Articular chondrocyte of knee joint (primary cell): ENCODE measurements around the gene TRIM75. TPM values are rescaled to one million over a fixed set of nuclear protein-coding genes. Genes with fewer than 3 reads are reported as not detected.

Experiments
- small RNA-seq: library from RNA; depleted of rRNA; stranded (forward); fragments of <200 nt; gene quantifications from one replicate; pipeline ENCODE3, GENCODE V24; 2012
- total RNA-seq: library from RNA; depleted of rRNA; stranded (reverse); fragments of >200 nt; gene quantifications from 2 replicates; pipeline ENCODE4 v1.2.3, GENCODE V29; 2012

TRIM75 gene
- total RNA-seq, result not detected in 2 replicates

GRCh38 chr4:165053645-165054044 lies at the start of gene TRIM75:
Gene TRIM75 (plus strand): TSS chr4:165053866. CDS start chr4:165059148, 5,282 bp downstream.

GRCh38 chr4:165031436-165032211 lies 22.0 kb upstream of the TRIM75 start, which contains the start of gene TRIM60:
Gene TRIM60 (plus strand): TSS chr4:165031999. CDS start chr4:165040073, 8,074 bp downstream.

Small RNA genes lying within 50 kb of the gene (small RNA-seq; reads per million reads assigned to genes)
- gene AC106872.12, result not detected

Other genes with a start within 250 kb of the TRIM75 start
- gene APELA, start 176.7 kb upstream of the TRIM75 start, total RNA-seq, result not detected in 2 replicates
- 1.3 and 3.6 TPM in 2 replicates for gene TRIM61, start 76.2 kb upstream of the TRIM75 start, total RNA-seq
- gene TRIM60, start 21.9 kb upstream of the TRIM75 start, total RNA-seq, result not detected in 2 replicates
- 19.8 and 19.9 TPM in 2 replicates for gene TMEM192, start 59.0 kb downstream of the TRIM75 start, total RNA-seq
- 10.1 and 10.8 TPM in 2 replicates for gene KLHL2, start 153.7 kb downstream of the TRIM75 start, total RNA-seq